ENCODE measurements around the gene SPO11.

DNA sequence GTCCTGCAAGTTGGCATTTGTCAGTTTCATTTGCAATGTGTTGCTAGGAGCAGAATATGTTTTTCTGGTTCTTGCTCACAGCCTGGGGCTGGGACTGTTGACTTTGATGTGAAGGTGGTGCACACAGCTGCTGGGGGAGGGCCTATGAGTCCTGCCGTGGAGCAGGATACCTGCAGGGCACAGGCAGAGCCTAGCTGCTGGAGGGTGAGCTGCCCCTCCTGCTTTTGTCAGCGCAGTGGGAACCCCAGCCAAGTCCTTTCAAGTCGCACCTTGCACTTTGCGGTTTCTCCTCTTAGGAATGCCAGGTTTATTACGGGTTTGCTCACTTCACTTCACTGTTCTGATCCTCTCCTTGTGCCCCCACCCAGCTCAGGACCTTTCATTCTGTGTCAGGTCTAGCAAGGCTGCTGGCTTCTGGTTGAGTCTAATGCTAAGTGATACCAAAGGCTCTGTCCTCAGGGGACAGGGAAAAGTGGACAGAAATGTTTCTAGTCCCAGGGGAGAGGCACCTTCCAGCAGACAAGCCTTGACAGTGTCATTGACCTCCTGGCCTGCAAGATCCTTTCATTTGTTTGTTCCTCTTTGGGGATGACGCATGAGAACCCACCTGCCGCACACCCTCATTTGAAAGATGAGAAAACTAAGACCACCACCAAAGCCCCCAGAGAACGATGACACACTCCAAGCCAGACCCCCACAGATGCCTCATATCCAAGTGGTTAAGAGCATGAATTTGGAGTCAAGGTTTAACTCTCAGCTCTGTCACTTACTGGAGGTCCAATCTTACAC, 2.7 kb upstream of the SPO11 start:
- TF ChIP-seq, protein P1, sequence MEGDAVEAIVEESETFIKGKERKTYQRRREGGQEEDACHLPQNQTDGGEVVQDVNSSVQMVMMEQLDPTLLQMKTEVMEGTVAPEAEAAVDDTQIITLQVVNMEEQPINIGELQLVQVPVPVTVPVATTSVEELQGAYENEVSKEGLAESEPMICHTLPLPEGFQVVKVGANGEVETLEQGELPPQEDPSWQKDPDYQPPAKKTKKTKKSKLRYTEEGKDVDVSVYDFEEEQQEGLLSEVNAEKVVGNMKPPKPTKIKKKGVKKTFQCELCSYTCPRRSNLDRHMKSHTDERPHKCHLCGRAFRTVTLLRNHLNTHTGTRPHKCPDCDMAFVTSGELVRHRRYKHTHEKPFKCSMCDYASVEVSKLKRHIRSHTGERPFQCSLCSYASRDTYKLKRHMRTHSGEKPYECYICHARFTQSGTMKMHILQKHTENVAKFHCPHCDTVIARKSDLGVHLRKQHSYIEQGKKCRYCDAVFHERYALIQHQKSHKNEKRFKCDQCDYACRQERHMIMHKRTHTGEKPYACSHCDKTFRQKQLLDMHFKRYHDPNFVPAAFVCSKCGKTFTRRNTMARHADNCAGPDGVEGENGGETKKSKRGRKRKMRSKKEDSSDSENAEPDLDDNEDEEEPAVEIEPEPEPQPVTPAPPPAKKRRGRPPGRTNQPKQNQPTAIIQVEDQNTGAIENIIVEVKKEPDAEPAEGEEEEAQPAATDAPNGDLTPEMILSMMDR (IDR thresholded peaks at IDR 0.05) = no peak
- no peak for TF ChIP-seq EZH2 (IDR thresholded peaks at IDR 0.05; ENCODE audit: borderline replicate concordance, insufficient read depth, low read depth, low read length, poor library complexity, severe bottlenecking)
